ENCODE measurements around the gene FBXW2. TPM values are rescaled to one million over a fixed set of nuclear protein-coding genes. Genes with fewer than 3 reads are reported as not detected.
"Not testable (repeated sequence)": the region's sequence is repeated elsewhere in the genome, so short reads cannot be mapped to it uniquely, and the experiment has no call there.

The FBXW2 gene
- 54.2 TPM for polyA plus RNA-seq (ENCODE audit: insufficient read length)
- long read RNA-seq, donor 1, full-length matches to known transcripts: 4 of 4 reads
- long read RNA-seq, donor 1, partial matches to known transcripts: 0 of 4 reads
- long read RNA-seq, donor 1, other reads (novel, unspliced or antisense): 0 of 4 reads
- long read RNA-seq, donor 2, full-length matches to known transcripts: 2 of 2 reads
- long read RNA-seq, donor 2, partial matches to known transcripts: 0 of 2 reads
- long read RNA-seq, donor 2, other reads (novel, unspliced or antisense): 0 of 2 reads
- long read RNA-seq, donor 3, full-length matches to known transcripts: 2 of 12 reads
- long read RNA-seq, donor 3, partial matches to known transcripts: 10 of 12 reads
- long read RNA-seq, donor 3, other reads (novel, unspliced or antisense): 0 of 12 reads
- long read RNA-seq, donor 4: 0 reads
- long read RNA-seq, donor 5, full-length matches to known transcripts: 3 of 11 reads
- long read RNA-seq, donor 5, partial matches to known transcripts: 8 of 11 reads
- long read RNA-seq, donor 5, other reads (novel, unspliced or antisense): 0 of 11 reads
- long read RNA-seq, donor 6, full-length matches to known transcripts: 4 of 4 reads
- long read RNA-seq, donor 6, partial matches to known transcripts: 0 of 4 reads
- long read RNA-seq, donor 6, other reads (novel, unspliced or antisense): 0 of 4 reads
- long read RNA-seq, donor 7, full-length matches to known transcripts: 2 of 14 reads
- long read RNA-seq, donor 7, partial matches to known transcripts: 7 of 14 reads
- long read RNA-seq, donor 7, other reads (novel, unspliced or antisense): 5 of 14 reads
- long read RNA-seq, donor 8, full-length matches to known transcripts: 2 of 7 reads
- long read RNA-seq, donor 8, partial matches to known transcripts: 0 of 7 reads
- long read RNA-seq, donor 8, other reads (novel, unspliced or antisense): 5 of 7 reads

- DNase-seq: peak; percentile 87
Measured at GRCh38 chr9:120792898-120793765, at the start of gene FBXW2. Gene FBXW2, minus strand, starts transcription at chr9:120793416. Its CDS starts 5,158 bp downstream, at chr9:120788258.

- no peak for DNase-seq
Measured at GRCh38 chr9:120841930-120842684, 48.9 kb upstream of the FBXW2 start.

- DNase-seq: no peak
Measured at GRCh38 chr9:120839146-120839545, 45.9 kb upstream of the FBXW2 start.

- no peak for DNase-seq
Measured at GRCh38 chr9:120837921-120838320, 44.7 kb upstream of the FBXW2 start.

GRCh38 chr9:120833325-120833724 is 40.1 kb upstream of the FBXW2 start:
- DNase-seq: no peak

- no peak for DNase-seq
Measured at GRCh38 chr9:120832807-120833206, 39.6 kb upstream of the FBXW2 start.

GRCh38 chr9:120830865-120831264 is 37.6 kb upstream of the FBXW2 start:
- DNase-seq: no peak

GRCh38 chr9:120830151-120830550 is 36.9 kb upstream of the FBXW2 start:
- no peak for DNase-seq

GRCh38 chr9:120829650-120830049 is 36.4 kb upstream of the FBXW2 start:
- DNase-seq: no peak

GRCh38 chr9:120820095-120820494 is 26.9 kb upstream of the FBXW2 start:
- DNase-seq: no peak

- DNase-seq: no peak
Measured at GRCh38 chr9:120818595-120818994, 25.4 kb upstream of the FBXW2 start.

- DNase-seq: no peak
Measured at GRCh38 chr9:120815075-120815474, 21.9 kb upstream of the FBXW2 start.

- DNase-seq: no peak
Measured at GRCh38 chr9:120808931-120809330, 15.7 kb upstream of the FBXW2 start.

GRCh38 chr9:120807607-120808379 is 14.6 kb upstream of the FBXW2 start:
- DNase-seq: no peak

- not testable (repeated sequence) for DNase-seq
Measured at GRCh38 chr9:120804784-120805363, 11.7 kb upstream of the FBXW2 start.

- DNase-seq: no peak
Measured at GRCh38 chr9:120801441-120801840, 8.2 kb upstream of the FBXW2 start.

- DNase-seq: no peak
Measured at GRCh38 chr9:120791161-120791560, 2.1 kb downstream of the FBXW2 start.

GRCh38 chr9:120787933-120788332 is 5.3 kb downstream of the FBXW2 start:
- DNase-seq: no peak

- no peak for DNase-seq
Measured at GRCh38 chr9:120783602-120784047, 9.6 kb downstream of the FBXW2 start.

- DNase-seq: no peak
Measured at GRCh38 chr9:120781236-120781635, 12.0 kb downstream of the FBXW2 start.
